NCI-H2081 (cell line): ENCODE results near the gene FGFR4.
"Not testable (repeated sequence)": the region's sequence is repeated elsewhere in the genome, so short reads cannot be mapped to it uniquely, and the experiment has no call there.

Experiments
- DNase-seq, 2 experiments: peaks; one replicate each; lab custom pipeline; 2025; lab: John Stamatoyannopoulos, UW

Gene FGFR4

GRCh38 chr5:177086654-177087397 is at the start of gene FGFR4:
TSS of gene FGFR4 (plus strand) at chr5:177086915. CDS start at chr5:177089603, 2,688 bp downstream.
- DNase-seq: peak; percentile 45 to 58

GRCh38 chr5:177036921-177037320 is 49.8 kb upstream of the FGFR4 start:
- no peak for DNase-seq

GRCh38 chr5:177040814-177041420 is 45.8 kb upstream of the FGFR4 start:
- DNase-seq: no peak

- no peak for DNase-seq
Observed at GRCh38 chr5:177041936-177042335, 44.8 kb upstream of the FGFR4 start.

- DNase-seq: no peak
Observed at GRCh38 chr5:177043114-177043513, 43.6 kb upstream of the FGFR4 start.

GRCh38 chr5:177043958-177044357 is 42.8 kb upstream of the FGFR4 start:
- DNase-seq: no peak

DNA sequence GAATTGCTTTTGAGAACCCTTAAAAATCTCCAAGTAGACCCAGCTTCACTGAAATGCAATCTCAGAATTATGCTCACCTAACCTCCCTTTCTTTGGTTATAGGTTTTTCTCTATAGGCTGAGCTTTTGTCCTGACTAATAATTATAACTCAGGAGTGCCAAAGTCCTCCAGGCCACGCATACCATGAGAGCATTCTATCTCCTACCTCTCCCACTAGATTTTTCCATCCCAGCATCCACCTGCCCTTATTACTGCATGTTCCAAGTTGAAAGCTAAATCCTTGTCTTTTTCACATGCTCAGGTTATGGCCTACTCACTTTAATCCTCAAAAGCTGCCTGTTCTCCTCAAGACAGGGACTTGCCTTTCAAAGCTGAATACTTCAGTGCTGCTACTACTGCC is 42.1 kb upstream of the FGFR4 start:
- no peak for DNase-seq

- DNase-seq: no peak
Observed at GRCh38 chr5:177045631-177046030, 41.1 kb upstream of the FGFR4 start.

- not testable (repeated sequence) for DNase-seq
Observed at GRCh38 chr5:177048531-177048930, 38.2 kb upstream of the FGFR4 start.

GRCh38 chr5:177049285-177049684 is 37.4 kb upstream of the FGFR4 start:
- DNase-seq: no peak

- no peak for DNase-seq
Observed at GRCh38 chr5:177064500-177065277, 22.0 kb upstream of the FGFR4 start.

- DNase-seq: no peak
Observed at GRCh38 chr5:177065491-177065890, 21.2 kb upstream of the FGFR4 start.

DNA sequence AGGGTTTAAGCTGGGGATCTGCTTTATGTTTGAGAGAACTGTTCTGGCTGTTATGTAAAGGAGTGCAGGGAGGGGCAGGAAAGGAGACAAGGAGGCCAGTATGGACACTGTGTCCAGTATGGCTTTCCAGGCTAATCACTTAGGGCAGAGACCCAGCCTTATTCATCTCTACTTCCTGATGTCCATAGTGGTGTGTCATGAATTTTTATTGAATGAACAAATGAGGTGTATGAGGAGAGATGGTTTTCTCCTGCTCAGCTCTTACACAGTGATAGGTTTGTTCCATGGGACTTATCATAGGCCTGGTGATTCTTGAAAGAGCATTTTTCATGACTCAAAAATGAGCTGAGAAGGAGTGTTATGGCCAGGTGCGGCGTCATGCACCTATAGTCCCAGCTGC is 20.5 kb upstream of the FGFR4 start:
- DNase-seq: no peak

DNA sequence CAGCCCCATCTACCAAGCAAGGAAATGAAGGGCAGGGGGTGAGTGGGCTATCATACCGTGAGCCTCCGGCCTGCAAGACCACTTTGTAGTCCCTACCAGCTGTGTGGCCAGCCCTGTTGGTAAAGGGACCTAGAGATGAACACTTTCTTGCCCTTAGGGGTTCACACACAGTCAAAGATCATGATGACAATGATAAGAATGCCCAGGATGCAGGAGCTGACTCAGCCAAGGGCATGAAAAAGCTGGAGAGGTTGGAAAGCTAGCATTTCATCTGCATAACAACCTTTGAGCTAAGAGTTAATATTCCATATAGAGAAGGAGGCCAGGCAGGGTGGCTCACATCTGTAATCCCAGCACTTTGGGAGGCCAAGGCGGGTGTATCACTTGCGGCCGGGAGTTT is 19.2 kb upstream of the FGFR4 start:
- DNase-seq: no peak

GRCh38 chr5:177070536-177071191 is 16.1 kb upstream of the FGFR4 start:
- no peak for DNase-seq

GRCh38 chr5:177071666-177072385 is 14.9 kb upstream of the FGFR4 start:
- DNase-seq: peak; percentile 78 to 80

- no peak for DNase-seq
Observed at GRCh38 chr5:177077335-177077734, 9.4 kb upstream of the FGFR4 start.

DNA sequence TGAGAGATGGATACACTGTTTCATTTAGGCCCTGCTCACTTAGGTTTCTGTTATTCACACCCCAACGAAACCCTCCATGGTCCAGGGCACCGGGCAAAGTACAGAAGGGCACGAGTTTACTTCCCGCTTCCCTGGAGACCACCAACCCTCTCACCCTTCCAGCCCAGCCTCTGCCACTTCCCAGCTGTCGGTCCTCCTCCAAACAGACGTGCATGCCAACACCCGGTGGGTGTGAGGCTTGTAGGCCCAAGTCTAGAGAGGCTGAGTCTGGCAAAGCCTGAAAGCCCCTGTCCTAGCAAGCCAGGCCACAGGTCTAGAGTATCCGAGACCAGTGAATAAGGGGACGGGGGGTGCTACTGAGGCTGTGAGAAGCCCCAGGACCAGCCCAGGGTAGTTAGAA is 7.1 kb upstream of the FGFR4 start:
- DNase-seq: no peak

- no peak for DNase-seq
Observed at GRCh38 chr5:177080265-177080664, 6.5 kb upstream of the FGFR4 start.

DNA sequence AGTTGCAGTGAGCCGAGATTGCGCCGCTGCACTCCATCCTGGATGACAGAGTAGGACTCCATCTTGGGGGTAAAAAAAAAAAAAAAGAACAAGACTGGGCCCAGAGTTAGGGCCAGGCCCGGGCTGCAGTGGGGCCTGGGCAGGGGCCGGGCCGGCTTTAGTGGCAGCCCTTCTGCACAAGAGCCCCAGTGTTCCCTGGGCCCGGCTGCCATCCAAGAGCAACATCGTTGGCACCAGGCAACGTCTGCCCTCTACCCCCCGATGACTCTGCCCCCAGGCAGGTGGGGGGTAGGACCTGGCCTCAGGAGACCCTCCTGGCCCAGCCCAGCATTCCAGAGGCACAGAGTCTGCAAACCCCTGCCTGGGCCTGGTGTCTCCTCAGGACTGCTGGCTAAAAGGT is 4.9 kb upstream of the FGFR4 start:
- no peak for DNase-seq

DNA sequence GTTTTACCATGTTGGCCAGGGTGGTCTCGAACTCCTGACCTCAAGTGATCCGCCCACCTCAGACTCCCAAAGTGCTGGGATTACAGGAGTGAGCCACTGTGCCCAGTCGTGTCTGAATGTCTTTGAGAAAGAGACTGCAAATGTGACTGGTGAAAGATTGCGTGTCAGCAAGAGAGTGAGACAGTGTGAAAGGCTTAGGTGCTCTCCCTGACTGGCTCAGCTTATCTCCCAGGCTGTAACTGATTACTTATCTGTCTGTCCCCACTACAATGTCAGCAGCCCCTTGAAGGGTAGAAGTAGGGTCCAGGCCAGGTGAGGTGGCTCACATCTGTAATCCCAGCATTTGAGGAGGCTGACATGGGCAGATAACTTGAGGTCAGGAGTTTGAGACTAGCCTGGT is 3.4 kb upstream of the FGFR4 start:
- no peak for DNase-seq

- no peak for DNase-seq
Observed at GRCh38 chr5:177084175-177084574, 2.5 kb upstream of the FGFR4 start.
